Testis (tissue), 3 donors: ENCODE data around the gene EPRS1. TPM values are rescaled to one million over a fixed set of nuclear protein-coding genes. Genes with fewer than 3 reads are reported as not detected.
"Not testable (repeated sequence)": the region's sequence is repeated elsewhere in the genome, so short reads cannot be mapped to it uniquely, and the experiment has no call there.

ENCODE experiments used
- DNase-seq: peaks from one replicate; pipeline ENCODE4 v3.0.0-alpha.2; 2019
- H3K27ac ChIP-seq, 2 donors: fragments of 200-600 bp; sonication (generic); one replicate each; pipeline ENCODE4 v1.5.1; 2019
- H3K27me3 ChIP-seq: fragments of 200-600 bp; sonication (generic); one replicate; pipeline ENCODE4 v1.5.1; 2019
- H3K36me3 ChIP-seq: fragments of 200-600 bp; sonication (generic); one replicate; pipeline ENCODE4 v1.5.1; 2017; ENCODE audit warnings: low read depth; ENCODE audit errors: missing control alignments
- H3K4me1 ChIP-seq: fragments of 200-600 bp; sonication (generic); one replicate; pipeline ENCODE4 v1.5.1; 2019
- H3K4me3 ChIP-seq, 2 donors: fragments of 200-600 bp; sonication (generic); one replicate each; pipeline ENCODE4 v1.5.1; 2017 to 2019
- H3K9me3 ChIP-seq: fragments of 200-600 bp; sonication (generic); one replicate; pipeline ENCODE4 v1.5.1; 2017
- POLR2A ChIP-seq: fragments of 450-650 bp; IDR thresholded peaks from one replicate; pipeline ENCODE4 v1.6.1; 2017; ENCODE audit warnings: antibody characterized with exemption, mild to moderate bottlenecking, moderate library complexity
- WGBS, 2 donors: methylation state at CpG; one replicate each; pipeline ENCODE4 v1.1.5; 2018; 5-methylcytosine and 5-hydroxymethylcytosine counted together
- intact Hi-C: fragments of 100-400 bp; cut with DNase I; formaldehyde crosslinking; loops from one replicate; pipeline ENCODE4 v1.15.1; 2023; ENCODE audit warnings: low total_unique reads
- polyA plus RNA-seq: library from polyadenylated mRNA; stranded (reverse); fragments of 350-450 nt; fragmentation: Illumina TruSeq; extraction: RNeasy Lipid Tissue Mini Kit (QIAGEN cat#74804); gene quantifications from one replicate; pipeline ENCODE4 v1.2.3, GENCODE V29; 2014; ENCODE audit warnings: low read depth, low replicate concordance; ENCODE audit not compliant: insufficient read depth
- total RNA-seq, 2 donors: library from RNA; depleted of rRNA; stranded (reverse); fragments of >200 nt; gene quantifications; one replicate each; pipeline ENCODE4 v1.2.3, GENCODE V29; 2016
- TF ChIP-seq, protein P1 (sequence below), 3 experiments: fragments of 450-650 bp in 2 of 3; fragments of 200-600 bp in 1 of 3; sonication (generic) in 1 of 3; IDR thresholded peaks; one replicate each; pipeline ENCODE4 v1.5.1; 2016 to 2019; ENCODE audit warnings: antibody characterized with exemption in 3 of 3, mild to moderate bottlenecking in 2 of 3, moderate library complexity in 1 of 3

Gene EPRS1
- total and polyA plus RNA-seq, 3 donors from 2014 or later: 25.4 to 43.3 (median 38.4) TPM

DNA sequence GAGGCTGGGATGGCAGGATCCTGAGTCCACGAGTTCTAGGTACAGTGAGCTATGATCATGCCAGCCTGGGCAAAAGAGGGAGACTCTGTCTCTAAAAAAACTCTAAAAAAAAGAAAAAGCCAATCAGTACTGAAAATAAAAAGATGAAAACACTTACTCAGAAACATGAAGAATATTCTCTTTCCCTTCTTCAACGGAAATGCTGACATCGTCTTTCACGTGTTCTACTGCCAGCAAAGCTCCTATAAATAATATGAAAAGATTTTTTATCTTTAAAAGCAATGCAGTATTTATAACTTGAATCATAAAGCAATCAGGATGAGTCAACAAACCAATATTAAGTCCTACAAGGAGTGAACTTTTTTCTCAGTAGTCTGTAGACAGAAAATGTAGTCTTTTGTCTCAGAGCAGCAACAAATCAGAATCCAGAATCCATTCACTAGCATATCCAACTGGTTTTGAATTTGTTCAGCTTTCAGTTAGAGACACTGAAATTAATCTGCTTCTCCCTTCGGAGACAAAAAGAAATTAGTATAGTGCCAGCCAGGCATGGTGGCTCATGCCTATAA lies 6.2 kb downstream of the EPRS1 start:
- Histone ChIP-seq H3K27me3 (no peaks in the 10 kb centered on the region), H3K4me3 (no peak overlapping the region), H3K36me3 (no peaks in the 10 kb centered on the region), H3K27ac (no peak overlapping the region), H3K9me3 (no peaks in the 10 kb centered on the region), H3K4me1 (no peaks in the 10 kb centered on the region)
- no peak for DNase-seq
- intact Hi-C loops: no loop called here
- TF ChIP-seq POLR2A: no peak
- TF ChIP-seq, protein P1, sequence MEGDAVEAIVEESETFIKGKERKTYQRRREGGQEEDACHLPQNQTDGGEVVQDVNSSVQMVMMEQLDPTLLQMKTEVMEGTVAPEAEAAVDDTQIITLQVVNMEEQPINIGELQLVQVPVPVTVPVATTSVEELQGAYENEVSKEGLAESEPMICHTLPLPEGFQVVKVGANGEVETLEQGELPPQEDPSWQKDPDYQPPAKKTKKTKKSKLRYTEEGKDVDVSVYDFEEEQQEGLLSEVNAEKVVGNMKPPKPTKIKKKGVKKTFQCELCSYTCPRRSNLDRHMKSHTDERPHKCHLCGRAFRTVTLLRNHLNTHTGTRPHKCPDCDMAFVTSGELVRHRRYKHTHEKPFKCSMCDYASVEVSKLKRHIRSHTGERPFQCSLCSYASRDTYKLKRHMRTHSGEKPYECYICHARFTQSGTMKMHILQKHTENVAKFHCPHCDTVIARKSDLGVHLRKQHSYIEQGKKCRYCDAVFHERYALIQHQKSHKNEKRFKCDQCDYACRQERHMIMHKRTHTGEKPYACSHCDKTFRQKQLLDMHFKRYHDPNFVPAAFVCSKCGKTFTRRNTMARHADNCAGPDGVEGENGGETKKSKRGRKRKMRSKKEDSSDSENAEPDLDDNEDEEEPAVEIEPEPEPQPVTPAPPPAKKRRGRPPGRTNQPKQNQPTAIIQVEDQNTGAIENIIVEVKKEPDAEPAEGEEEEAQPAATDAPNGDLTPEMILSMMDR (IDR thresholded peaks at IDR 0.05): no peak
- WGBS, 2 donors: 81 to 90% methylated on average over 5 of the region's 5 CpGs

DNA sequence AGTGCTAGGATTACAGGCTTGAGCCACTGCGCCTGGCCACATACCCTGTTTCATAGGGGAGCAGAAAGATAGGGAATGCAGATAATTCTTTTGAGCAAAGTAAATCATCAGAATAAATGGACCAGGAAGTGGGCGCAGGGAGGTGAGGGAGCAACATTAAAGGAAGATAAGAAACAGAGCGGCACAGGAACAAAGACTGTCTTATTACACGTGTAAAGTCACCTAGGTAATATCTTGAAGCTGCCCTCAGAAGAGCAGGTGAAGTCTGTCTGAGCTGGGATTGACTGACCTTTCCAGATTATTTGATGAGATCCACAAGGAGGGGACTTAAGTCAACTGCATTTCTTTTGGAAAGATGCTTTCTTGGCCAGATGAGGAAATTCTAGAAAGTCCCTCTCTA lies 7.7 kb downstream of the EPRS1 start:
- Histone ChIP-seq H3K4me3 (no peak overlapping the region), H3K27me3 (no peaks in the 10 kb centered on the region), H3K9me3 (no peaks in the 10 kb centered on the region), H3K27ac (no peak overlapping the region), H3K4me1 (no peaks in the 10 kb centered on the region), H3K36me3 (no peaks in the 10 kb centered on the region)
- 71 to 77% methylated on average over 4 of the region's 4 CpGs for WGBS, 2 donors
- intact Hi-C loops: no loop called here
- DNase-seq: no peak
- TF ChIP-seq POLR2A: no peak
- TF ChIP-seq, protein P1 (IDR thresholded peaks at IDR 0.05): no peak

DNA sequence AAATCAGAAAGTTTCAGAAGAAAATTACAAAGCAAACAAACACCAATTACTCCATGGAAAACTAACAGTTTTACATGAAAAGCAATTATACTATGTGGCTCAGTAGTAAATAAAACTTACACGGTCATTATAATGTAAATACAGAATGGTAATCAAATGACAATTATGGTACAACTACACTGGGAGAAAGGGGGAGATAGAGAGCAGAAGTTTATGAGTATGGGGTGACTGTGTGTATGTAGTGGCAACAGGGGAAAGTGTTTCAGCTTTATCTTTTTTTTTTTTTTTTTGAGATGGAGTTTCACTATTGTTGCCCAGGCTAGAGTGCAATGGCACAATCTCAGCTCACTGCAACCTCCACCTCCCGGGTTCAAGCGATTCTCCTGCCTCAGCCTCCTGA lies 8.5 kb downstream of the EPRS1 start:
- H3K36me3 ChIP-seq: not testable (repeated sequence)

DNA sequence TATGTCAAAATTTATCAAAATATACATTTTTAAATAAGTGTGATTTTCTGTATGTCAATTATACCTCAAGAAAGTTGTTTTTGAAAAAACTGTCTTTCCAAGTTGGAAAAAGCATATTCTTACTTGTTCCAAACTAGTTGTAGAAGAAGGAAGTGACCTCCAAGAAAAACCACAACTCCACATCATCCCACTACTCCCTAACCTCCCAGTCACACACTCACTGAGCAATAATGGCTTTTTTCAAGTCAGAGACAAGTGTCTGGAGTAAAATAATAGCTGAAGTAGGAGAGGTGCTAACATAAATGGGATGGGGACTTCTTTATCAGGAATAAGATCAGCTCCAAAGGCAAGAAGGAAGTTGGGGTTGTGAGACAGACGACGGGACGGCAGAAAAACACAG lies 13.4 kb downstream of the EPRS1 start:
- no peak overlapping the region for H3K27ac ChIP-seq
- H3K4me1 ChIP-seq: no peaks in the 10 kb centered on the region
- TF ChIP-seq POLR2A: no peak
- TF ChIP-seq, protein P1 (IDR thresholded peaks at IDR 0.05): no peak
- H3K9me3 ChIP-seq: no peaks in the 10 kb centered on the region
- H3K4me3 ChIP-seq: no peak overlapping the region
- no peaks in the 10 kb centered on the region for H3K36me3 ChIP-seq
- WGBS, 2 donors: 83 to 94% methylated on average over 3 of the region's 3 CpGs
- DNase-seq: no peak
- intact Hi-C loops: no loop called here
- H3K27me3 ChIP-seq: no peaks in the 10 kb centered on the region

More for the DNA sequence above, 8.5 kb downstream of the EPRS1 start:
- H3K27ac ChIP-seq, DNase-seq, intact Hi-C loops, H3K27me3 ChIP-seq, H3K4me1 ChIP-seq, H3K9me3 ChIP-seq, H3K4me3 ChIP-seq: not testable (repeated sequence)
- WGBS, 2 donors: 85 to 89% methylated on average over 3 of the region's 3 CpGs

DNA sequence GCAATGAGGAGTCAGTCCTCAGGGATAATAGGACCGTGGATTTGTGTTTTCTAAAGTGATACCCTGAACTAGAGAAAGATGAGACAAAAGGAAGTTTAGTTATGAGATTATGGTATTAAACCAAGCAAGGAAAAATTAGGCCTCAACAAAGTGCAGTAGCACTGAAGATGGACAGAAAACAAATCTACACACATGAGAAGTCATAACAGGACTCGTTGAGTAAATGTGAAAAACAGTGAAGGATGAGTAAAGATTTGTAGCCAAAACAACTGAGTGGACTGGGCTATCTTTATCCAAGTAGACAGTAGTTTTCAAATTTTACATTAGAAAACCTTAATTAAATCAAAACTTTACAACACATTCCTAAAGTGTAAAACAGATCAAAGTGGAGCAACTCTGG lies 15.0 kb downstream of the EPRS1 start:
- intact Hi-C loops: no loop called here
- Histone ChIP-seq H3K36me3 (no peaks in the 10 kb centered on the region), H3K27me3 (no peaks in the 10 kb centered on the region), H3K4me1 (no peaks in the 10 kb centered on the region), H3K9me3 (no peaks in the 10 kb centered on the region), H3K4me3 (no peak overlapping the region), H3K27ac (no peak overlapping the region)
- TF ChIP-seq POLR2A: no peak
- TF ChIP-seq, protein P1 (IDR thresholded peaks at IDR 0.05): no peak
- DNase-seq: no peak
- 79 to 99% methylated on average over 2 of the region's 2 CpGs for WGBS, 2 donors
